GM12878 (cell line): ENCODE results near the gene ZSCAN10. TPM values are rescaled to one million over a fixed set of nuclear protein-coding genes. Genes with fewer than 3 reads are reported as not detected.

Experiments
- ATAC-seq: fragments of 200-7000 bp; cut with Tn5 transposase; 3 replicates; pipeline ENCODE4 v1.9.1; 2020; ENCODE audit warnings: mild to moderate bottlenecking, moderate library complexity
- BruUV-seq: library from RNA; stranded (reverse); fragments of 400-500 nt; replicated peaks from 2 replicates; lab custom pipeline; 2021; lab: Mats Ljungman, UMichigan
- CTCF ChIA-PET: fragments of 300-600 bp; sonication (Branson Sonifier 250); formaldehyde crosslinking; extraction: SDS; loops from one replicate; lab custom pipeline; 2021; ENCODE audit warnings: inconsistent platforms; lab: Yijun Ruan, JAX
- POLR2A ChIA-PET: fragments of 350-600 bp; formaldehyde crosslinking; extraction: SDS; loops from one replicate; lab custom pipeline; 2021; ENCODE audit warnings: inconsistent platforms; lab: Charles Lee
- RAD21 ChIA-PET: fragments of 300-600 bp; sonication (Branson Sonifier 250); formaldehyde crosslinking; loops from one replicate; lab custom pipeline; 2023; ENCODE audit warnings: antibody characterized with exemption; ENCODE audit not compliant: unreplicated experiment; lab: Charles Lee
- SMC1A ChIA-PET: fragments of 300-600 bp; sonication (Branson Sonifier 250); formaldehyde crosslinking; loops from one replicate; lab custom pipeline; 2023; ENCODE audit not compliant: unreplicated experiment, uncharacterized antibody; lab: Charles Lee
- DNase-seq: peaks from one replicate; pipeline ENCODE4 v3.0.0-alpha.2; 2011; ENCODE audit warnings: low read depth, low spot score
- FAIRE-seq: peaks from 3 replicates; lab custom pipeline; 2011; peaks lifted over from hg19 to GRCh38; lab: Jason Lieb, UNC
- H2AFZ ChIP-seq: 2 replicates; pipeline ENCODE4 v1.6.0; 2011; ENCODE audit warnings: low read depth, low read length, control low read depth; ENCODE audit not compliant: control insufficient read depth
- H3K27ac ChIP-seq: 2 replicates; pipeline ENCODE4 v1.5.1; 2011; ENCODE audit warnings: control low read depth; ENCODE audit not compliant: control insufficient read depth, insufficient read depth
- H3K27me3 ChIP-seq, 2 experiments: replicated peaks in 1 of 2; 2 replicates each; pipeline versions ENCODE4 v1.6.0 to v1.6.1; 2011; ENCODE audit warnings: low read length in 1 of 2; ENCODE audit not compliant: control insufficient read depth in 2 of 2, insufficient read depth in 2 of 2
- H3K36me3 ChIP-seq, 2 experiments: 2 replicates each; pipeline ENCODE4 v1.5.1; 2011; ENCODE audit warnings: low read length in 1 of 2; ENCODE audit not compliant: control insufficient read depth in 2 of 2, insufficient read depth in 2 of 2
- H3K4me1 ChIP-seq: 2 replicates; pipeline ENCODE4 v1.6.1; 2011; ENCODE audit warnings: mild to moderate bottlenecking, low read length, moderate library complexity, mixed read lengths; ENCODE audit not compliant: control insufficient read depth, insufficient read depth
- H3K4me2 ChIP-seq: 2 replicates; pipeline ENCODE4 v1.6.0; 2011; ENCODE audit warnings: control low read depth; ENCODE audit not compliant: control insufficient read depth, insufficient read depth
- H3K4me3 ChIP-seq: fragments of 200-600 bp; sonication (generic); 2 replicates; pipeline ENCODE4 v1.5.1; 2016
- H3K79me2 ChIP-seq: 2 replicates; pipeline ENCODE4 v1.6.0; 2011; ENCODE audit warnings: low read length; ENCODE audit not compliant: control insufficient read depth, insufficient read depth
- H3K9ac ChIP-seq: 2 replicates; pipeline ENCODE4 v1.8.0; 2011; ENCODE audit warnings: low read length, control low read depth, mixed read lengths; ENCODE audit not compliant: control insufficient read depth, insufficient read depth
- H3K9me3 ChIP-seq: replicated peaks from 3 replicates; pipeline ENCODE4 v1.5.1; 2011; ENCODE audit warnings: mild to moderate bottlenecking, low read length; ENCODE audit not compliant: control insufficient read depth, insufficient read depth
- H4K20me1 ChIP-seq: 2 replicates; pipeline ENCODE4 v1.6.0; 2011; ENCODE audit not compliant: control insufficient read depth, insufficient read depth
- BACH1 ChIP-seq: fragments of 450-650 bp; IDR thresholded peaks from 2 replicates; pipeline ENCODE4 v1.6.1; 2017; ENCODE audit warnings: mild to moderate bottlenecking, borderline replicate concordance
- DPF2 ChIP-seq: fragments of 450-650 bp; IDR thresholded peaks from 2 replicates; pipeline ENCODE4 v1.6.1; 2017; ENCODE audit warnings: mild to moderate bottlenecking
- GATAD2B ChIP-seq: fragments of 450-650 bp; conservative IDR thresholded peaks from 2 replicates; pipeline ENCODE4 v1.6.1; 2017; ENCODE audit warnings: low read depth, mild to moderate bottlenecking, moderate library complexity
- IKZF1 ChIP-seq: fragments of 450-650 bp; conservative IDR thresholded peaks from 2 replicates; pipeline ENCODE4 v1.6.1; 2017; ENCODE audit warnings: antibody characterized with exemption, mild to moderate bottlenecking
- LARP7 ChIP-seq: fragments of 450-650 bp; IDR thresholded peaks from 2 replicates; pipeline ENCODE4 v1.6.1; 2017; ENCODE audit warnings: mild to moderate bottlenecking
- MXI1 ChIP-seq: fragments of 150-350 bp; IDR thresholded peaks from 2 replicates; pipeline ENCODE4 v1.6.1; 2011; ENCODE audit warnings: low read depth, mild to moderate bottlenecking, inconsistent platforms, low read length, improper control_type of control experiment
- NRF1 ChIP-seq: conservative IDR thresholded peaks from 2 replicates; pipeline ENCODE4 v1.6.1; 2011; ENCODE audit warnings: mild to moderate bottlenecking, low read depth, low read length, improper control_type of control experiment
- PAX5 ChIP-seq: IDR thresholded peaks from 2 replicates; pipeline ENCODE4 v1.6.1; 2011; ENCODE audit warnings: low read depth, low read length, borderline replicate concordance
- RAD21 ChIP-seq: IDR thresholded peaks from 2 replicates; pipeline ENCODE4 v1.6.1; 2011; ENCODE audit warnings: mild to moderate bottlenecking, low read depth, low read length, moderate library complexity; ENCODE audit not compliant: insufficient read depth
- RB1 ChIP-seq: fragments of 450-650 bp; formaldehyde crosslinking; IDR thresholded peaks from 2 replicates; pipeline ENCODE4 v1.6.1; 2017; ENCODE audit warnings: mild to moderate bottlenecking, borderline replicate concordance
- SMC3 ChIP-seq: IDR thresholded peaks from 2 replicates; pipeline ENCODE4 v1.6.1; 2011; ENCODE audit warnings: low read length, improper control_type of control experiment, borderline replicate concordance
- SREBF1 ChIP-seq: IDR thresholded peaks from 2 replicates; pipeline ENCODE4 v1.6.1; 2012; ENCODE audit warnings: mild to moderate bottlenecking, low read length
- WRNIP1 ChIP-seq: IDR thresholded peaks from 2 replicates; pipeline ENCODE4 v1.6.1; 2011; ENCODE audit warnings: low read depth, low read length, improper control_type of control experiment, borderline replicate concordance
- ZNF217 ChIP-seq: fragments of 450-650 bp; IDR thresholded peaks from 2 replicates; pipeline ENCODE4 v1.6.1; 2017; ENCODE audit warnings: antibody characterized with exemption, mild to moderate bottlenecking
- ZZZ3 ChIP-seq: IDR thresholded peaks from 2 replicates; pipeline ENCODE4 v1.6.1; 2011; ENCODE audit warnings: low read depth; ENCODE audit not compliant: control insufficient read depth, insufficient read length
- WGBS: methylation state at CpG from one replicate; pipeline ENCODE4 v1.1.6; 2016; ENCODE audit warnings: low lambda C conversion rate; ENCODE audit not compliant: insufficient replicate concordance, insufficient coverage; ENCODE audit errors: missing lambda C conversion rate; 5-methylcytosine and 5-hydroxymethylcytosine counted together
- in situ Hi-C: fragments of 300-500 bp; cut with MboI; formaldehyde crosslinking; loops from 9 replicates; pipeline ENCODE4 v1.14.3; 2018; ENCODE audit warnings: mixed read lengths
- intact Hi-C: fragments of 100-400 bp; cut with micrococcal nuclease; formaldehyde crosslinking; loops from one replicate; pipeline ENCODE4 v1.14.2; 2022; ENCODE audit not compliant: unreplicated experiment
- polyA plus RNA-seq, 11 experiments: library from polyadenylated mRNA; depleted of rRNA in 4 of 11; unstranded in 6 of 11; stranded (reverse) in 5 of 11; fragments of >200 nt; fragmentation: Nextera tagmentation in 4 of 11; fragmentation: Illumina TruSeq in 1 of 11; extraction: Ambion mirVana in 4 of 11; extraction: Trizol in 1 of 11; gene quantifications; 1 replicate in 1 of 11; 2 replicates in 10 of 11; pipeline versions ENCODE4 v1.2.1 to v1.2.3, GENCODE V29; 2011 to 2016; ENCODE audit warnings: inconsistent platforms in 2 of 11, missing spikeins in 2 of 11, low read depth in 1 of 11
- total RNA-seq, 4 experiments: library from RNA; depleted of rRNA in 3 of 4; stranded (reverse); fragments of >200 nt in 3 of 4; fragmentation: Illumina TruSeq in 1 of 4; extraction: Trizol in 1 of 4; gene quantifications; 2 replicates each; pipeline versions ENCODE4 v1.2.1 to v1.2.3, GENCODE V29; 2013 to 2021
- TF ChIP-seq, protein P1 (sequence below): fragments of 450-650 bp; IDR thresholded peaks from 2 replicates; pipeline ENCODE4 v1.6.1; 2017; ENCODE audit warnings: mild to moderate bottlenecking, moderate library complexity
- TF ChIP-seq, protein P2 (sequence below): IDR thresholded peaks from 2 replicates; pipeline ENCODE4 v1.6.1; 2012; ENCODE audit warnings: low read depth, low read length, improper control_type of control experiment
- TF ChIP-seq, protein P3 (sequence below): fragments of 450-650 bp; conservative IDR thresholded peaks from 2 replicates; pipeline ENCODE4 v1.6.1; 2017; ENCODE audit warnings: mild to moderate bottlenecking, moderate library complexity

Gene ZSCAN10
- total and polyA plus RNA-seq, 10 of the 15 experiments (the other 5 are each of a cell fraction or from before 2014, with no cell fraction given), result 0.06 to 0.33 TPM; not detected in 8

DNA sequence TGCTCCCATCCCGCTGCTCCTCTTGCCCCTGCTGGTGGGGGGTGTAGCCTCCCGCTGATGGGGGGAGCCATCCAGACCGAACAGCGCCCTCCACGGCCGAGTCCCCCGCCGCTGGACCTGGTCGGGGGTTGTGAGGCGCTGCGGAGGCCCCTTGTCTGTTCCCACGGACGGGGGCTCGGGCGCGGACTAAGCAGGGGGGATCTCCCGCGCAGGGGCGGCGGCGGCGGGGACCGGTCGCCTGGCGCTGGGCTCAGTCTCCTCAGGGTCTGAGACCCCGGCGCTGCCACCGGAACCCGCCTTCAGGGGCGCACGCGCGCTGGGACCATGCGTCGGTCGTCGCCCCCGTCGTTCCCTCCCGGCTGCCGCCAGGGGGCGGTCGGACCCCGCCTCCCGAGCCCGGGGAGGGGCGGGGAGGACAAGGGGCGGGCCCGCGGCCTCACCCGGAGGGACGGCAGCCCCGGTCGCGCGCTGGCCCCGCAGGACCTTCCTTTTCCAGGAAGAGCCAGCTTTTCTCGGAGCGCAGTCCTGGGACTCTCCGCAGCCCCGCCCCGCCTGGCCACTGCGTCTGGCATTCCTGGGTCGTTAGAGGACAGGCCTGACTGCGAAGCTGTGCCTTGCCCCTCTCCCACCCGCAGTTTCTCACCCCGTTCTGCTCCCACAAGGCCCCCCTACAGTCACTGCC lies 39.9 kb downstream of the ZSCAN10 start:
- intact Hi-C loops (loop anchor here (1.0 to 2.0 kb wide), 3 partner anchors 36 to 108 kb away; no protein-coding TSS in a partner anchor), in situ Hi-C loops (no loop called here)
- Histone ChIP-seq H3K4me2 (peak overlapping the region; percentile 75), H3K27me3 (no peaks in the 10 kb centered on the region), H3K4me1 (peaks cover 16% of the 10 kb centered on the region), H3K9ac (peak overlapping the region; percentile 82), H3K36me3 (no peaks in the 10 kb centered on the region), H3K4me3 (peak overlapping the region; percentile 87), H2AFZ (peak overlapping the region; percentile 87), H3K9me3 (no peaks in the 10 kb centered on the region; the same call in 2 of the 3 replicates), H3K79me2 (no peaks in the 10 kb centered on the region), H4K20me1 (no peaks in the 10 kb centered on the region), H3K27ac (peak overlapping the region; percentile 70)
- ChIA-PET CTCF (interaction anchor here (0.6 to 9.5 kb wide), 33 partner anchors 10 to 112 kb away, joined by 3 to 174 read pairs (median 5); partner anchors contain the start of genes HCFC1R1, THOC6 and ZNF213), SMC1A (interaction anchor here (0.7 to 3.9 kb wide), 13 partner anchors 11 to 107 kb away, joined by 3 to 53 read pairs (median 4); no protein-coding TSS in a partner anchor), POLR2A (interaction anchor here (0.6 to 1.7 kb wide), 9 partner anchors 18 to 1071 kb away, joined by 3 to 12 read pairs (median 5); partner anchors contain the start of genes HCFC1R1, THOC6 and ZNF213), RAD21 (interaction anchor here (0.6 to 3.0 kb wide), 20 partner anchors 16 to 113 kb away, joined by 3 to 72 read pairs (median 6); partner anchors contain the start of genes TNFRSF12A and ZNF213)
- DNase-seq (no peak), ATAC-seq (peak; percentile 97), FAIRE-seq (no peak)
- no TSS peak for BruUV-seq
- 3% methylated on average over 32 of the region's 67 CpGs for WGBS
- TF ChIP-seq WRNIP1, result no peak
- TF ChIP-seq IKZF1, result peak; percentile 78
- TF ChIP-seq SMC3, result peak; percentile 82
- TF ChIP-seq BACH1, result peak; percentile 74; the same call in 1 of the 2 replicates
- TF ChIP-seq SREBF1, result no peak
- peak; percentile 93 for TF ChIP-seq GATAD2B
- TF ChIP-seq DPF2, result peak; percentile 58
- TF ChIP-seq ZZZ3, result no peak
- TF ChIP-seq, protein P1, sequence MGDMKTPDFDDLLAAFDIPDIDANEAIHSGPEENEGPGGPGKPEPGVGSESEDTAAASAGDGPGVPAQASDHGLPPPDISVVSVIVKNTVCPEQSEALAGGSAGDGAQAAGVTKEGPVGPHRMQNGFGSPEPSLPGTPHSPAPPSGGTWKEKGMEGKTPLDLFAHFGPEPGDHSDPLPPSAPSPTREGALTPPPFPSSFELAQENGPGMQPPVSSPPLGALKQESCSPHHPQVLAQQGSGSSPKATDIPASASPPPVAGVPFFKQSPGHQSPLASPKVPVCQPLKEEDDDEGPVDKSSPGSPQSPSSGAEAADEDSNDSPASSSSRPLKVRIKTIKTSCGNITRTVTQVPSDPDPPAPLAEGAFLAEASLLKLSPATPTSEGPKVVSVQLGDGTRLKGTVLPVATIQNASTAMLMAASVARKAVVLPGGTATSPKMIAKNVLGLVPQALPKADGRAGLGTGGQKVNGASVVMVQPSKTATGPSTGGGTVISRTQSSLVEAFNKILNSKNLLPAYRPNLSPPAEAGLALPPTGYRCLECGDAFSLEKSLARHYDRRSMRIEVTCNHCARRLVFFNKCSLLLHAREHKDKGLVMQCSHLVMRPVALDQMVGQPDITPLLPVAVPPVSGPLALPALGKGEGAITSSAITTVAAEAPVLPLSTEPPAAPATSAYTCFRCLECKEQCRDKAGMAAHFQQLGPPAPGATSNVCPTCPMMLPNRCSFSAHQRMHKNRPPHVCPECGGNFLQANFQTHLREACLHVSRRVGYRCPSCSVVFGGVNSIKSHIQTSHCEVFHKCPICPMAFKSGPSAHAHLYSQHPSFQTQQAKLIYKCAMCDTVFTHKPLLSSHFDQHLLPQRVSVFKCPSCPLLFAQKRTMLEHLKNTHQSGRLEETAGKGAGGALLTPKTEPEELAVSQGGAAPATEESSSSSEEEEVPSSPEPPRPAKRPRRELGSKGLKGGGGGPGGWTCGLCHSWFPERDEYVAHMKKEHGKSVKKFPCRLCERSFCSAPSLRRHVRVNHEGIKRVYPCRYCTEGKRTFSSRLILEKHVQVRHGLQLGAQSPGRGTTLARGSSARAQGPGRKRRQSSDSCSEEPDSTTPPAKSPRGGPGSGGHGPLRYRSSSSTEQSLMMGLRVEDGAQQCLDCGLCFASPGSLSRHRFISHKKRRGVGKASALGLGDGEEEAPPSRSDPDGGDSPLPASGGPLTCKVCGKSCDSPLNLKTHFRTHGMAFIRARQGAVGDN, result peak; percentile 60; the same call in 1 of the 2 replicates
- TF ChIP-seq, protein P2, sequence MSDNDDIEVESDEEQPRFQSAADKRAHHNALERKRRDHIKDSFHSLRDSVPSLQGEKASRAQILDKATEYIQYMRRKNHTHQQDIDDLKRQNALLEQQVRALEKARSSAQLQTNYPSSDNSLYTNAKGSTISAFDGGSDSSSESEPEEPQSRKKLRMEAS, result peak; percentile 44; the same call in 1 of the 2 replicates
- peak; percentile 93 for TF ChIP-seq RAD21
- peak; percentile 72; the same call in 1 of the 2 replicates for TF ChIP-seq RB1
- TF ChIP-seq LARP7, result peak; percentile 91
- no peak for TF ChIP-seq PAX5
- TF ChIP-seq, protein P3, sequence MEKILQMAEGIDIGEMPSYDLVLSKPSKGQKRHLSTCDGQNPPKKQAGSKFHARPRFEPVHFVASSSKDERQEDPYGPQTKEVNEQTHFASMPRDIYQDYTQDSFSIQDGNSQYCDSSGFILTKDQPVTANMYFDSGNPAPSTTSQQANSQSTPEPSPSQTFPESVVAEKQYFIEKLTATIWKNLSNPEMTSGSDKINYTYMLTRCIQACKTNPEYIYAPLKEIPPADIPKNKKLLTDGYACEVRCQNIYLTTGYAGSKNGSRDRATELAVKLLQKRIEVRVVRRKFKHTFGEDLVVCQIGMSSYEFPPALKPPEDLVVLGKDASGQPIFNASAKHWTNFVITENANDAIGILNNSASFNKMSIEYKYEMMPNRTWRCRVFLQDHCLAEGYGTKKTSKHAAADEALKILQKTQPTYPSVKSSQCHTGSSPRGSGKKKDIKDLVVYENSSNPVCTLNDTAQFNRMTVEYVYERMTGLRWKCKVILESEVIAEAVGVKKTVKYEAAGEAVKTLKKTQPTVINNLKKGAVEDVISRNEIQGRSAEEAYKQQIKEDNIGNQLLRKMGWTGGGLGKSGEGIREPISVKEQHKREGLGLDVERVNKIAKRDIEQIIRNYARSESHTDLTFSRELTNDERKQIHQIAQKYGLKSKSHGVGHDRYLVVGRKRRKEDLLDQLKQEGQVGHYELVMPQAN, result peak; percentile 55
- TF ChIP-seq NRF1, result peak; percentile 61
- TF ChIP-seq ZNF217, result peak; percentile 55; the same call in 1 of the 2 replicates
- peak; percentile 37 for TF ChIP-seq MXI1
